ENCODE data around the gene AEBP2.

DNA sequence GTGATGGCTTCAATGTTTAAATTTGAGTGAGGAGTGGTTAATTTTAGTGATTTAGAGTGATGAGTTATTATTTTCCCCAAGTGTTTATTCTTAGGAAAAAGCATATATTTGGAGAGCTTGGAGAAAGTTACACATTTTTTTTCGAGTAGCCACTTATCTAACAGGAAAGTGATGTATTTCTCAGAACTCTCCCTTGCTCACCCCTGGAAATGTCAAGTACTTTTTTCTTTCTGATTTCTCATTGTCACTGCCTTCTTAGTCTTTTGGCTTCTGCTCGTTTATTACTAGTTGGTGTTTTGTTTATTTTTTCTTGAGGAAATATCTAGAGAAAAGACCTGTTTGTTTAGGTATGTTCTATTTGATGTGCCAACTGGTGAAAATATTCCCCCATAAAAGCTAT lies 58.8 kb downstream of the AEBP2 start:
- TF ChIP-seq POLR2AphosphoS5 (IDR thresholded peaks at IDR 0.05; ENCODE audit: low read depth, low read length): no peak
- TF ChIP-seq, protein P1, sequence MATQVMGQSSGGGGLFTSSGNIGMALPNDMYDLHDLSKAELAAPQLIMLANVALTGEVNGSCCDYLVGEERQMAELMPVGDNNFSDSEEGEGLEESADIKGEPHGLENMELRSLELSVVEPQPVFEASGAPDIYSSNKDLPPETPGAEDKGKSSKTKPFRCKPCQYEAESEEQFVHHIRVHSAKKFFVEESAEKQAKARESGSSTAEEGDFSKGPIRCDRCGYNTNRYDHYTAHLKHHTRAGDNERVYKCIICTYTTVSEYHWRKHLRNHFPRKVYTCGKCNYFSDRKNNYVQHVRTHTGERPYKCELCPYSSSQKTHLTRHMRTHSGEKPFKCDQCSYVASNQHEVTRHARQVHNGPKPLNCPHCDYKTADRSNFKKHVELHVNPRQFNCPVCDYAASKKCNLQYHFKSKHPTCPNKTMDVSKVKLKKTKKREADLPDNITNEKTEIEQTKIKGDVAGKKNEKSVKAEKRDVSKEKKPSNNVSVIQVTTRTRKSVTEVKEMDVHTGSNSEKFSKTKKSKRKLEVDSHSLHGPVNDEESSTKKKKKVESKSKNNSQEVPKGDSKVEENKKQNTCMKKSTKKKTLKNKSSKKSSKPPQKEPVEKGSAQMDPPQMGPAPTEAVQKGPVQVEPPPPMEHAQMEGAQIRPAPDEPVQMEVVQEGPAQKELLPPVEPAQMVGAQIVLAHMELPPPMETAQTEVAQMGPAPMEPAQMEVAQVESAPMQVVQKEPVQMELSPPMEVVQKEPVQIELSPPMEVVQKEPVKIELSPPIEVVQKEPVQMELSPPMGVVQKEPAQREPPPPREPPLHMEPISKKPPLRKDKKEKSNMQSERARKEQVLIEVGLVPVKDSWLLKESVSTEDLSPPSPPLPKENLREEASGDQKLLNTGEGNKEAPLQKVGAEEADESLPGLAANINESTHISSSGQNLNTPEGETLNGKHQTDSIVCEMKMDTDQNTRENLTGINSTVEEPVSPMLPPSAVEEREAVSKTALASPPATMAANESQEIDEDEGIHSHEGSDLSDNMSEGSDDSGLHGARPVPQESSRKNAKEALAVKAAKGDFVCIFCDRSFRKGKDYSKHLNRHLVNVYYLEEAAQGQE (IDR thresholded peaks at IDR 0.05; ENCODE audit: insufficient read depth in 1 of 2, low read depth in 2 of 2, low read length in 2 of 2): no peak
- TF ChIP-seq TAF1 (IDR thresholded peaks at IDR 0.05; ENCODE audit: borderline replicate concordance, insufficient read depth, low read length): no peak
- TF ChIP-seq SIN3A (IDR thresholded peaks at IDR 0.05; ENCODE audit: borderline replicate concordance, insufficient read depth, low read length): no peak
- TF ChIP-seq FOXP2 (optimal IDR thresholded peaks at IDR 0.05; ENCODE audit: borderline replicate concordance, extremely low read depth, extremely low read length, insufficient read depth): no peak
